ENCODE measurements around the gene SHROOM3. TPM values are rescaled to one million over a fixed set of nuclear protein-coding genes. Genes with fewer than 3 reads are reported as not detected.

Gene SHROOM3
- total and polyA plus RNA-seq, 2 of the 13 experiments (the other 11 are each of a cell fraction or from before 2014, with no cell fraction given) = 0.01 TPM; not detected in 1

DNA sequence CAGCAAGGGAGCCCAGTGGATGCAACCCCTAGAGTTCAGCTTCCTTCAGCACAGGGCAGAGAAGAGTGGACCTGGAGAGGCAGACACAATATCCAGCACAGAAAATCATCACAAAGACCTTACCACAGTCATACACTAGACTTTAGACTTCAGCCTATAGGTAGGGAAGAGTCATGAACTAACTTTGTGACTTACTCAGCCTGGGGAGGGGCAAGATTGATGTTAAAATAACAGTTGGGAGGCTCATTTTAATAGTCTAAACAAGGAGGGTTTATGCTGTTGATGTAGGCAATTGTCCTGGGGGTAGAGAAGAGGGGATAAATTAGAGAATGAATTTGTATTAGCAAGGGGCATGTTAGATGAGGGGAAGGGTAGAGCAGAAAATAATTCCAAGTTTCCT is 338.7 kb downstream of the SHROOM3 start (continued):
- TF ChIP-seq ZNF552 (CRISPR knock-in tag; IDR thresholded peaks at IDR 0.05; ENCODE audit: borderline replicate concordance) (no peak), HNRNPK (IDR thresholded peaks at IDR 0.05; ENCODE audit: low read depth, low read length, poor library complexity, severe bottlenecking) (no peak), ISL2 (CRISPR knock-in tag; IDR thresholded peaks at IDR 0.05) (no peak), HNF4A (CRISPR knock-in tag; IDR thresholded peaks at IDR 0.05) (no peak), ZEB1 (IDR thresholded peaks at IDR 0.05; ENCODE audit: insufficient replicate concordance, low read depth) (no peak), ZGPAT (CRISPR knock-in tag; IDR thresholded peaks at IDR 0.05) (no peak)
- TF ChIP-seq, protein P1, sequence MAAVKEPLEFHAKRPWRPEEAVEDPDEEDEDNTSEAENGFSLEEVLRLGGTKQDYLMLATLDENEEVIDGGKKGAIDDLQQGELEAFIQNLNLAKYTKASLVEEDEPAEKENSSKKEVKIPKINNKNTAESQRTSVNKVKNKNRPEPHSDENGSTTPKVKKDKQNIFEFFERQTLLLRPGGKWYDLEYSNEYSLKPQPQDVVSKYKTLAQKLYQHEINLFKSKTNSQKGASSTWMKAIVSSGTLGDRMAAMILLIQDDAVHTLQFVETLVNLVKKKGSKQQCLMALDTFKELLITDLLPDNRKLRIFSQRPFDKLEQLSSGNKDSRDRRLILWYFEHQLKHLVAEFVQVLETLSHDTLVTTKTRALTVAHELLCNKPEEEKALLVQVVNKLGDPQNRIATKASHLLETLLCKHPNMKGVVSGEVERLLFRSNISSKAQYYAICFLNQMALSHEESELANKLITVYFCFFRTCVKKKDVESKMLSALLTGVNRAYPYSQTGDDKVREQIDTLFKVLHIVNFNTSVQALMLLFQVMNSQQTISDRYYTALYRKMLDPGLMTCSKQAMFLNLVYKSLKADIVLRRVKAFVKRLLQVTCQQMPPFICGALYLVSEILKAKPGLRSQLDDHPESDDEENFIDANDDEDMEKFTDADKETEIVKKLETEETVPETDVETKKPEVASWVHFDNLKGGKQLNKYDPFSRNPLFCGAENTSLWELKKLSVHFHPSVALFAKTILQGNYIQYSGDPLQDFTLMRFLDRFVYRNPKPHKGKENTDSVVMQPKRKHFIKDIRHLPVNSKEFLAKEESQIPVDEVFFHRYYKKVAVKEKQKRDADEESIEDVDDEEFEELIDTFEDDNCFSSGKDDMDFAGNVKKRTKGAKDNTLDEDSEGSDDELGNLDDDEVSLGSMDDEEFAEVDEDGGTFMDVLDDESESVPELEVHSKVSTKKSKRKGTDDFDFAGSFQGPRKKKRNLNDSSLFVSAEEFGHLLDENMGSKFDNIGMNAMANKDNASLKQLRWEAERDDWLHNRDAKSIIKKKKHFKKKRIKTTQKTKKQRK (IDR thresholded peaks at IDR 0.05; ENCODE audit: low read length) = no peak
- TF ChIP-seq, protein P2, sequence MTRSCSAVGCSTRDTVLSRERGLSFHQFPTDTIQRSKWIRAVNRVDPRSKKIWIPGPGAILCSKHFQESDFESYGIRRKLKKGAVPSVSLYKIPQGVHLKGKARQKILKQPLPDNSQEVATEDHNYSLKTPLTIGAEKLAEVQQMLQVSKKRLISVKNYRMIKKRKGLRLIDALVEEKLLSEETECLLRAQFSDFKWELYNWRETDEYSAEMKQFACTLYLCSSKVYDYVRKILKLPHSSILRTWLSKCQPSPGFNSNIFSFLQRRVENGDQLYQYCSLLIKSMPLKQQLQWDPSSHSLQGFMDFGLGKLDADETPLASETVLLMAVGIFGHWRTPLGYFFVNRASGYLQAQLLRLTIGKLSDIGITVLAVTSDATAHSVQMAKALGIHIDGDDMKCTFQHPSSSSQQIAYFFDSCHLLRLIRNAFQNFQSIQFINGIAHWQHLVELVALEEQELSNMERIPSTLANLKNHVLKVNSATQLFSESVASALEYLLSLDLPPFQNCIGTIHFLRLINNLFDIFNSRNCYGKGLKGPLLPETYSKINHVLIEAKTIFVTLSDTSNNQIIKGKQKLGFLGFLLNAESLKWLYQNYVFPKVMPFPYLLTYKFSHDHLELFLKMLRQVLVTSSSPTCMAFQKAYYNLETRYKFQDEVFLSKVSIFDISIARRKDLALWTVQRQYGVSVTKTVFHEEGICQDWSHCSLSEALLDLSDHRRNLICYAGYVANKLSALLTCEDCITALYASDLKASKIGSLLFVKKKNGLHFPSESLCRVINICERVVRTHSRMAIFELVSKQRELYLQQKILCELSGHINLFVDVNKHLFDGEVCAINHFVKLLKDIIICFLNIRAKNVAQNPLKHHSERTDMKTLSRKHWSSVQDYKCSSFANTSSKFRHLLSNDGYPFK (CRISPR knock-in tag; IDR thresholded peaks at IDR 0.05; ENCODE audit: borderline replicate concordance) = no peak

Data from HepG2 (cell line).